ENCODE results near the gene IFNA5. TPM values are rescaled to one million over a fixed set of nuclear protein-coding genes. Genes with fewer than 3 reads are reported as not detected.

IFNA5 gene
- total RNA-seq, 1 donor from 2014 or later, result not detected

DNA sequence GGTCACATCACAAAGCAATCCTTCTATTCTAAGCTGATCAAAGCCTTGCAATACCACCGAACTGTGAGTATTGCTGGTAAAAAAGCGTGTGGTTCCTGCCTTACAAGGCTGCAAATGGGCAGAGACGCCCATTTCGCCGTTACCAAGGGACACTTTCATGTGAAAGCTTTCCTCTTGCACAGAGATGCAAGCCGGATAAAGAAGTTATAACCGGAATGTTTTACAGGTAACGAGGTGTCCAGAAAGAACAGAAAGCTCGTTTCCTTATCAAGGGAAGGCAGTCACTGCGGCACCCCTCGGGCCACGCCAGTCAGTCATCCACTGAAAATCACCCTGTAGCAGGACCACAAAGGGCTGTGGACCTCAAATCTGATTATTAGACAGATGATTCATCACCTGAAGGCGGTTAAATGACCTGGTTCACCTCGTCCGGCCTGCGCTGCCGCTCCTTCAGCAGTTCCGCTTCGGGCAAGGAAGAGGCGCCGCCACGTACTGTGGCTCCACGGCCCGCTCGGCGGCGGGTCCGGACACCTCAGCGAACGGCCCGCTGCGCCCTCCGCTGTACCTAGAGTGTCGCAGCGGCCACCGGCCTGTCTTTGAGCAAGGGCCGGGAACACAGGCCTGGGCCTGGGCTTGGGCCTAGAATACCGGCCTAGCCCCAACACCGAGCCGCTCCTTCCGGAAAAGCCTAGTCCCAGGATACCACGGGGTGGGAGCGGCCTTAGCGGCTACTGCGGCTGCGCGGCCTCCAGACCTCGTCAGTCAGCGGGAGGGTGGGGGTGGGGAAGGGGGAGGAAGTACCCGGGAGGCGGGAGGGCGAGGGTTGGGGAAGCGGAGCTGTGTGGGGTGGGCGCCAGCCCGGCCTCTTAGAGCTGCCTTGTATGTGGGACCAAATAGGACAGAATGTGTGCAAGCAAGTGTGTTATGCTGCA, 29.9 kb upstream of the IFNA5 start, which contains the start of gene KLHL9:
KLHL9 (minus strand) TSS at position 704 of the 932 bp plus-strand sequence; CDS start at position 159, 545 bp downstream.
- peaks cover 9% of the 10 kb centered on the region for H3K36me3 Mint-ChIP-seq (ENCODE audit: low read depth)
- peak within 1 kb of the TSS; percentile 88 for H3K27ac Mint-ChIP-seq (ENCODE audit: unreplicated experiment)
- H3K27me3 Mint-ChIP-seq (ENCODE audit: low read depth), result peaks cover 15% of the 10 kb centered on the region
- peaks cover 51% of the 10 kb centered on the region for H3K4me1 Mint-ChIP-seq (ENCODE audit: low read depth)
- peak within 1 kb of the TSS; percentile 83 for H3K4me3 Mint-ChIP-seq (ENCODE audit: unreplicated experiment)
- no peaks in the 10 kb centered on the region for H3K9me3 Mint-ChIP-seq (ENCODE audit: low read depth)
- TF ChIP-seq, protein P1, sequence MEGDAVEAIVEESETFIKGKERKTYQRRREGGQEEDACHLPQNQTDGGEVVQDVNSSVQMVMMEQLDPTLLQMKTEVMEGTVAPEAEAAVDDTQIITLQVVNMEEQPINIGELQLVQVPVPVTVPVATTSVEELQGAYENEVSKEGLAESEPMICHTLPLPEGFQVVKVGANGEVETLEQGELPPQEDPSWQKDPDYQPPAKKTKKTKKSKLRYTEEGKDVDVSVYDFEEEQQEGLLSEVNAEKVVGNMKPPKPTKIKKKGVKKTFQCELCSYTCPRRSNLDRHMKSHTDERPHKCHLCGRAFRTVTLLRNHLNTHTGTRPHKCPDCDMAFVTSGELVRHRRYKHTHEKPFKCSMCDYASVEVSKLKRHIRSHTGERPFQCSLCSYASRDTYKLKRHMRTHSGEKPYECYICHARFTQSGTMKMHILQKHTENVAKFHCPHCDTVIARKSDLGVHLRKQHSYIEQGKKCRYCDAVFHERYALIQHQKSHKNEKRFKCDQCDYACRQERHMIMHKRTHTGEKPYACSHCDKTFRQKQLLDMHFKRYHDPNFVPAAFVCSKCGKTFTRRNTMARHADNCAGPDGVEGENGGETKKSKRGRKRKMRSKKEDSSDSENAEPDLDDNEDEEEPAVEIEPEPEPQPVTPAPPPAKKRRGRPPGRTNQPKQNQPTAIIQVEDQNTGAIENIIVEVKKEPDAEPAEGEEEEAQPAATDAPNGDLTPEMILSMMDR (IDR thresholded peaks at IDR 0.05), result peak; percentile 36
- peak; percentile 96 for DNase-seq (ENCODE audit: low spot score)

DNA sequence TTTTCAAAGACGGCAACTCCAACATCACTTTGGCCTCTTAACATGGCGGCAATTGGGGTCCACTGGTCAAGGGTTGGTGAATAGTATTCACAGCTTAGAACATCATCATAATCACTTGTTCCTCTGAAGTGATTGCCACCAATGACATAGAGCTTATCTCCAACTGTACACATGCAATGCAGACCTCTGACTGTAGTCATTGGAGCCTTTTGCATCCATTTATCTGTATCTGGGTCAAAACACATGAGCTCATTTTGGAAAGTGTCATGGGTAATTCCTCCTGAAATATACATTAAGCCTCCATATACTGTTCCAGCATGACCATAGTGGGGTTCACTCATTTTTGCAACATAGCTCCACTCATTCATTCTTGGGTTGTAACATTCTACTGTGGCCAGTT, 28.1 kb upstream of the IFNA5 start:
- H3K27ac Mint-ChIP-seq (ENCODE audit: unreplicated experiment), result no peak overlapping the region
- peaks cover 9% of the 10 kb centered on the region for H3K36me3 Mint-ChIP-seq (ENCODE audit: low read depth)
- TF ChIP-seq, protein P1 (IDR thresholded peaks at IDR 0.05), result no peak

DNA sequence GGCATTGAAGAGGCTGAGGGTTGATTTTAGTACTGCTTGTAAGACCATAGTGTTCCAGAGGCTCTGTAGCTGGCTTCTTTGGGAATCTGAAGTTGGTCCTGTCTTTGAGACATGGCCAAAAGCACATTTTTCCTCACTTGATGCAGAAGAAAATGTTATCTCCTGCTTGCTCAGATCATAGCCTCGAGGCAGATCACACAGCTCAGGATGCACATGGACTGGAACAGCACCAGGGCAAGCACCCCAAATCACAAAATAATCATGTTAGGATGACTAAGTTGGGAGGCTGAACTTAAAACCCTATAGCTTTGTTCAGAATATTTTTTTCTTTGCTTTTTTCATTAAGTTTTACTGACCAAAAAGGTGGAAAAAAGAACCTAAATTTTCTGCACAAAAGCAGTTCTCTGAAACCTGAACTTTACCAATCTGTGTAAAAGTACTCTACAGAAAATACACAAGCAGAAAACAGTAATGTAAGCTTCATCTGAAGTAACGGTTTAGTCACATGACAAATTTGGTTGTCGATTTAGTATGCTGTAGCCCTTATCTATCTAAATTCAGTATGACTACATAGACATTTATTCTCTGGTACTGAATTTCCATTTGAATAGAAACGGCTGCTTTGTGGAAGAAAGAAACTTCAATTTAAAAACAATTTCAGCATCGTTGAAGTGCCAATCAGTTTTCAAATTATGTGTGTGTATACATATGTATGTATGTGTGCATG, 26.7 kb upstream of the IFNA5 start:
- peaks cover 71% of the 10 kb centered on the region for H3K4me1 Mint-ChIP-seq (ENCODE audit: low read depth)
- DNase-seq (ENCODE audit: low spot score), result no peak
- H3K36me3 Mint-ChIP-seq (ENCODE audit: low read depth), result peaks cover 9% of the 10 kb centered on the region
- H3K27me3 Mint-ChIP-seq (ENCODE audit: low read depth), result no peaks in the 10 kb centered on the region
- H3K9me3 Mint-ChIP-seq (ENCODE audit: low read depth), result no peaks in the 10 kb centered on the region
- TF ChIP-seq, protein P1 (IDR thresholded peaks at IDR 0.05), result no peak
- H3K27ac Mint-ChIP-seq (ENCODE audit: unreplicated experiment), result no peak overlapping the region
- H3K4me3 Mint-ChIP-seq (ENCODE audit: unreplicated experiment), result no peak overlapping the region

More for the DNA sequence above, 28.1 kb upstream of the IFNA5 start:
- Mint-ChIP-seq H3K4me3 (ENCODE audit: unreplicated experiment) (peak overlapping the region; percentile 83), H3K4me1 (ENCODE audit: low read depth) (peaks cover 59% of the 10 kb centered on the region), H3K9me3 (ENCODE audit: low read depth) (no peaks in the 10 kb centered on the region), H3K27me3 (ENCODE audit: low read depth) (peaks cover 2% of the 10 kb centered on the region)
- no peak for DNase-seq (ENCODE audit: low spot score)

DNA sequence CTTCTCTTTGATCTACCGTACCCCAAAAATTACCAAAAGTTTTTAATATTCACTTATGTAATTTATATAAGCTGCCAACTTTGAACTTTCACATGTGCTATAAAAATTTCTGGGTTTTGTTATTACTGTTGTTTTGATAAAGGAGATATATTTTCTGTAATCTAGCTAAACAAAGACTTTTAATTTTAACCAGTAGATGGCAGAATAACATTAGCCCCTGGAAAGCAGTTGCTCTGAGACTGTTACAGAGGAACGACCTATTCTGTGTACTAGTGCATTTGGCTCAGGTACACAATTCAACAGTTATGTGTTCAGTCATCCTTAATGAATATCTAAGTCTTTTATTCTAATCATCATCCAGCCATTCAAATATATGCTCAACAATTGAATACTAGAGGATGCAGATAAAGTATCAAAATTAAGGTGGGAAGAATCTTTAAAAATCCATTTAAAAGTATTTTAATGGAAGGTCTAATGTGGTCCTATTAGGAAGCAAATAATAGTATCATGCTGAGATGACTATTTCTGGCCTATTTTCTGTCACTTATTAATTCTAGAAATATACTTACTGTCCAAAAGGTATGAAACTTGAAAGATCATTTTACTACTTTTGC, 21.5 kb upstream of the IFNA5 start:
- no peak for DNase-seq (ENCODE audit: low spot score)
- H3K36me3 Mint-ChIP-seq (ENCODE audit: low read depth), result peaks cover 7% of the 10 kb centered on the region
- no peak overlapping the region for H3K4me3 Mint-ChIP-seq (ENCODE audit: unreplicated experiment)
- no peak overlapping the region for H3K27ac Mint-ChIP-seq (ENCODE audit: unreplicated experiment)
- H3K9me3 Mint-ChIP-seq (ENCODE audit: low read depth), result no peaks in the 10 kb centered on the region
- H3K27me3 Mint-ChIP-seq (ENCODE audit: low read depth), result no peaks in the 10 kb centered on the region
- TF ChIP-seq, protein P1 (IDR thresholded peaks at IDR 0.05), result peak; percentile 88
- H3K4me1 Mint-ChIP-seq (ENCODE audit: low read depth), result peaks cover 45% of the 10 kb centered on the region

GRCh38 chr9:21324047-21324446, 18.9 kb upstream of the IFNA5 start:
- DNase-seq (ENCODE audit: low spot score), result no peak
- Mint-ChIP-seq H3K27ac (ENCODE audit: unreplicated experiment) (no peak overlapping the region), H3K4me1 (ENCODE audit: low read depth) (peaks cover 23% of the 10 kb centered on the region), H3K36me3 (ENCODE audit: low read depth) (peaks cover 12% of the 10 kb centered on the region), H3K27me3 (ENCODE audit: low read depth) (no peaks in the 10 kb centered on the region), H3K9me3 (ENCODE audit: low read depth) (no peaks in the 10 kb centered on the region), H3K4me3 (ENCODE audit: unreplicated experiment) (no peak overlapping the region)
- TF ChIP-seq, protein P1 (IDR thresholded peaks at IDR 0.05), result no peak
